ENCODE results near the gene INS.

Gene INS

DNA sequence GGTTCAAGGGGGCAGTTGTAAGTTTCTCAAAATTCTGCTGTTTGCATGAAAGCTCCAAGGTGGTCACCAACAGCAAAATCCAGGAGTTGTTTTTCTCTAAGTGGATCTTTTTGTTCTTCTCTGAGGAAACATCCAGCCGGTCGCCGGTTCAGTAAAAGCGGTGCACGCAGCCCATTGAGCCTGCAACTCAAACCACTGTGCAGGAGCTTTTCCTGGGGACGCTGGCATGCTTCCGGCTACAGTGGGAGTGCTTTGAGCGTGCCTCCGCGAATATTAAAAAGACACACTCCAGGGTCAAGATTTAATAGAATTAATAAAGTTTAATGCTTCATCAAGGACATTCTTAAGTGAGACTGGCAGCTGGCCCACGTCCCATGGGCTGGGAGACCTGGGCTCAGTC lies 47.2 kb downstream of the INS start:
- DNase-seq = no peak

DNA sequence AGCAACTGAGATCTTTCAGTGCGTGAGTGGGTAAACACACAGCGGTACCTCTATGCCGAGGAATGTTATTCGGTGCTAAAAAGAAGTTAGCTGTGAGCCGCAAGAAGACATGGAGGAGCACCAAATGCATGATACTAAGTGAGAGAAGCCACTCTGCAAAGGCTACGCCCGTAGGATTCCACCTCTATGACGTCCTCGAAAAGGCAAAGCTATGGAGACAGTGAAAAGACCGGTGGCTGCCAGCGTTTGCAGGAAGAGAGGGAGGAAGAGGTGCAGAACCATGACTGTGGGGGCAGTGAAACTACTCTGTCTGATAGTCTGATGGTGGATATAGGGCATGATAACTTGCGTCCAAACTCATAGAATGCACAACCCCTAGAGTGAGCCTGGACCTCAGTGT lies 50.5 kb downstream of the INS start:
- no peak for DNase-seq
